Liver (tissue), 3 donors: ENCODE data around the gene OR51E2.

ENCODE experiments used
- ATF3 ChIP-seq: IDR thresholded peaks from 2 replicates; pipeline ENCODE4 v1.6.1; 2016; ENCODE audit warnings: antibody characterized with exemption
- CTCF ChIP-seq: fragments of 150-350 bp; IDR thresholded peaks from 2 replicates; pipeline ENCODE4 v1.5.1; 2017; ENCODE audit warnings: improper control_type of control experiment, low read depth, low read length; ENCODE audit not compliant: missing input control
- EGR1 ChIP-seq, 2 donors: IDR thresholded peaks; 2 replicates each; pipeline ENCODE4 v1.6.1; 2016 to 2018; ENCODE audit warnings: antibody characterized with exemption in 2 of 2, low read depth in 2 of 2
- FOXA1 ChIP-seq: IDR thresholded peaks from 2 replicates; pipeline ENCODE4 v1.6.1; 2016; ENCODE audit warnings: antibody characterized with exemption
- GABPA ChIP-seq, 2 donors: IDR thresholded peaks in 1 of 2; conservative IDR thresholded peaks in 1 of 2; 2 replicates each; pipeline ENCODE4 v1.6.1; 2016; ENCODE audit warnings: antibody characterized with exemption in 2 of 2, mild to moderate bottlenecking in 1 of 2, moderate library complexity in 1 of 2
- JUND ChIP-seq, 2 donors: IDR thresholded peaks; 2 replicates each; pipeline ENCODE4 v1.6.1; 2016; ENCODE audit warnings: antibody characterized with exemption in 2 of 2
- RAD21 ChIP-seq, 2 donors: IDR thresholded peaks; 2 replicates each; pipeline ENCODE4 v1.6.1; 2016; ENCODE audit warnings: antibody characterized with exemption in 2 of 2, mild to moderate bottlenecking in 2 of 2
- RXRA ChIP-seq, 2 donors: IDR thresholded peaks; 2 replicates each; pipeline ENCODE4 v1.6.1; 2017 to 2018; ENCODE audit warnings: antibody characterized with exemption in 2 of 2, mild to moderate bottlenecking in 1 of 2
- SP1 ChIP-seq: IDR thresholded peaks from 2 replicates; pipeline ENCODE4 v1.6.1; 2018; ENCODE audit warnings: antibody characterized with exemption, mild to moderate bottlenecking
- TAF1 ChIP-seq: conservative IDR thresholded peaks from 2 replicates; pipeline ENCODE4 v1.6.1; 2016; ENCODE audit warnings: antibody characterized with exemption, mild to moderate bottlenecking
- YY1 ChIP-seq: IDR thresholded peaks from 2 replicates; pipeline ENCODE4 v1.6.1; 2016; ENCODE audit warnings: antibody characterized with exemption, mild to moderate bottlenecking
- TF ChIP-seq, protein P1 (sequence below): IDR thresholded peaks from 2 replicates; pipeline ENCODE4 v1.6.1; 2016; ENCODE audit warnings: antibody characterized with exemption, mild to moderate bottlenecking
- donor health status: healthy.
- donor health status: healthy.

DNA sequence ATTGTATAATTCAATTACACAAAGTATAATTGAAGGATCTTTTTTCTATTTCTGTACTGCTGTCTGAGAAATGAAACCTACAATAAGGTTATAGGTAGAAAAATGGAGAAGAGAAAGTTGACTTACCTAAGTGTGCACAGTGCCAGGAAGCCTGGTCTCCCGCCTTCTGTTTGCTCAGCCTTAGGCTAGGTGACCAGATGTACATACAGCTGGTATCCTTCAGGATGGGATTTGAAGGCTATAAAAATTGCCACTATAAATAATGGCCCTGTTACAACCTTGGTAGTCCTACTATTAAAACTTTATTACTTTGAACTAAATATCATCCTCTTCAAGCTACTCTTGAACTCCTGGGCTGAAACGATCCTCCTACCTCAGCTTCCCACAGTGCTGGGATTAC is 19.7 kb downstream of the OR51E2 start:
- TF ChIP-seq EGR1 (IDR thresholded peaks at IDR 0.05; ENCODE audit: low read depth in 2 of 2): no peak
- TF ChIP-seq CTCF: no peak
- TF ChIP-seq JUND (IDR thresholded peaks at IDR 0.05): no peak
- no peak for TF ChIP-seq RAD21 (IDR thresholded peaks at IDR 0.05)
- TF ChIP-seq SP1: no peak
- TF ChIP-seq, protein P1, sequence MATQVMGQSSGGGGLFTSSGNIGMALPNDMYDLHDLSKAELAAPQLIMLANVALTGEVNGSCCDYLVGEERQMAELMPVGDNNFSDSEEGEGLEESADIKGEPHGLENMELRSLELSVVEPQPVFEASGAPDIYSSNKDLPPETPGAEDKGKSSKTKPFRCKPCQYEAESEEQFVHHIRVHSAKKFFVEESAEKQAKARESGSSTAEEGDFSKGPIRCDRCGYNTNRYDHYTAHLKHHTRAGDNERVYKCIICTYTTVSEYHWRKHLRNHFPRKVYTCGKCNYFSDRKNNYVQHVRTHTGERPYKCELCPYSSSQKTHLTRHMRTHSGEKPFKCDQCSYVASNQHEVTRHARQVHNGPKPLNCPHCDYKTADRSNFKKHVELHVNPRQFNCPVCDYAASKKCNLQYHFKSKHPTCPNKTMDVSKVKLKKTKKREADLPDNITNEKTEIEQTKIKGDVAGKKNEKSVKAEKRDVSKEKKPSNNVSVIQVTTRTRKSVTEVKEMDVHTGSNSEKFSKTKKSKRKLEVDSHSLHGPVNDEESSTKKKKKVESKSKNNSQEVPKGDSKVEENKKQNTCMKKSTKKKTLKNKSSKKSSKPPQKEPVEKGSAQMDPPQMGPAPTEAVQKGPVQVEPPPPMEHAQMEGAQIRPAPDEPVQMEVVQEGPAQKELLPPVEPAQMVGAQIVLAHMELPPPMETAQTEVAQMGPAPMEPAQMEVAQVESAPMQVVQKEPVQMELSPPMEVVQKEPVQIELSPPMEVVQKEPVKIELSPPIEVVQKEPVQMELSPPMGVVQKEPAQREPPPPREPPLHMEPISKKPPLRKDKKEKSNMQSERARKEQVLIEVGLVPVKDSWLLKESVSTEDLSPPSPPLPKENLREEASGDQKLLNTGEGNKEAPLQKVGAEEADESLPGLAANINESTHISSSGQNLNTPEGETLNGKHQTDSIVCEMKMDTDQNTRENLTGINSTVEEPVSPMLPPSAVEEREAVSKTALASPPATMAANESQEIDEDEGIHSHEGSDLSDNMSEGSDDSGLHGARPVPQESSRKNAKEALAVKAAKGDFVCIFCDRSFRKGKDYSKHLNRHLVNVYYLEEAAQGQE: no peak
- TF ChIP-seq YY1: no peak
- TF ChIP-seq RXRA (IDR thresholded peaks at IDR 0.05): no peak
- TF ChIP-seq GABPA (IDR thresholded peaks at IDR 0.05 in 1 of 2, conservative IDR thresholded peaks at IDR 0.05 in 1 of 2): no peak
- no peak for TF ChIP-seq FOXA1
- no peak for TF ChIP-seq ATF3
- TF ChIP-seq TAF1: no peak
